PC-3 (cell line): ENCODE results near the gene NDC80. TPM values are rescaled to one million over a fixed set of nuclear protein-coding genes. Genes with fewer than 3 reads are reported as not detected.

ENCODE experiments used
- ATAC-seq: fragments of 200-7000 bp; cut with Tn5 transposase; 2 replicates; pipeline ENCODE4 v1.9.1; 2020; ENCODE audit warnings: mild to moderate bottlenecking, moderate library complexity
- BruUV-seq: library from RNA; stranded (reverse); fragments of 400-500 nt; replicated peaks from 2 replicates; lab custom pipeline; 2021; lab: Mats Ljungman, UMichigan
- CTCF ChIA-PET: fragments of 300-600 bp; sonication (Branson Sonifier 250); formaldehyde crosslinking; loops from one replicate; lab custom pipeline; 2022; ENCODE audit warnings: antibody characterized with exemption; lab: Charles Lee
- POLR2A ChIA-PET: fragments of 300-600 bp; sonication (Branson Sonifier 250); formaldehyde crosslinking; loops from one replicate; lab custom pipeline; 2022; ENCODE audit warnings: antibody characterized with exemption; ENCODE audit not compliant: unreplicated experiment; lab: Charles Lee
- DNase-seq: peaks from one replicate; pipeline ENCODE4 v3.0.0-alpha.2; 2015
- H2AFZ ChIP-seq: fragments of 300-600 bp; sonication (generic); 2 replicates; pipeline ENCODE4 v1.6.0; 2016; ENCODE audit warnings: antibody characterized with exemption, low read length
- H3F3A ChIP-seq: fragments of 300-600 bp; sonication (generic); one replicate; pipeline ENCODE4 v1.6.0; 2017; ENCODE audit warnings: antibody characterized with exemption, low read length, control low read depth, mild to moderate bottlenecking; ENCODE audit not compliant: unreplicated experiment
- H3K27ac ChIP-seq: fragments of 300-600 bp; sonication (generic); 2 replicates; pipeline ENCODE4 v1.5.1; 2016; ENCODE audit warnings: mild to moderate bottlenecking, low read length
- H3K27me3 ChIP-seq: fragments of 300-600 bp; sonication (generic); 2 replicates; pipeline ENCODE4 v1.6.1; 2016; ENCODE audit warnings: low read length, mixed read lengths
- H3K36me3 ChIP-seq: fragments of 300-600 bp; sonication (generic); 2 replicates; pipeline ENCODE4 v1.6.1; 2016; ENCODE audit warnings: low read depth, mixed run types, low read length, mixed read lengths
- H3K4me1 ChIP-seq: fragments of 300-600 bp; sonication (generic); 2 replicates; pipeline ENCODE4 v1.5.1; 2016; ENCODE audit warnings: low read length; ENCODE audit not compliant: insufficient read depth
- H3K4me2 ChIP-seq: fragments of 300-600 bp; sonication (generic); 2 replicates; pipeline ENCODE4 v1.6.0; 2016; ENCODE audit warnings: low read length
- H3K4me3 ChIP-seq: fragments of 300-600 bp; sonication (generic); 2 replicates; pipeline ENCODE4 v1.5.1; 2016; ENCODE audit warnings: mild to moderate bottlenecking, low read length, mixed read lengths
- H3K79me2 ChIP-seq: fragments of 300-600 bp; sonication (generic); 2 replicates; pipeline ENCODE4 v1.6.1; 2017; ENCODE audit warnings: low read length, mixed read lengths
- H3K9ac ChIP-seq: fragments of 300-600 bp; sonication (generic); 2 replicates; pipeline ENCODE4 v1.6.0; 2016; ENCODE audit warnings: mild to moderate bottlenecking, low read length
- H3K9me2 ChIP-seq: fragments of 300-600 bp; sonication (generic); replicated peaks from 2 replicates; pipeline ENCODE4 v1.6.1; 2016; ENCODE audit warnings: mixed run types, low read length, mixed read lengths
- H3K9me3 ChIP-seq: fragments of 300-600 bp; sonication (generic); 2 replicates; pipeline ENCODE4 v1.6.1; 2016; ENCODE audit warnings: low read length, mixed read lengths
- H4K20me1 ChIP-seq: fragments of 300-600 bp; sonication (generic); 2 replicates; pipeline ENCODE4 v1.6.1; 2016; ENCODE audit warnings: low read length, mixed read lengths
- CTCF ChIP-seq: fragments of 300-600 bp; sonication (generic); conservative IDR thresholded peaks from 2 replicates; pipeline ENCODE4 v1.5.1; 2017; ENCODE audit warnings: antibody characterized with exemption, low read depth, mild to moderate bottlenecking, low read length
- EZH2 ChIP-seq: fragments of 300-600 bp; sonication (generic); IDR thresholded peaks from one replicate; pipeline ENCODE4 v1.6.1; 2017; ENCODE audit warnings: antibody characterized with exemption, mild to moderate bottlenecking, low read length; ENCODE audit not compliant: unreplicated experiment
- EZH2phosphoT487 ChIP-seq: fragments of 300-600 bp; sonication (generic); IDR thresholded peaks from 2 replicates; pipeline ENCODE4 v1.6.1; 2018; ENCODE audit warnings: mild to moderate bottlenecking, antibody characterized with exemption, low read length, borderline replicate concordance
- intact Hi-C: fragments of 100-400 bp; cut with micrococcal nuclease; formaldehyde crosslinking; loops from 2 replicates; pipeline ENCODE4 v1.9.0; 2023
- total RNA-seq: library from RNA; depleted of rRNA; stranded (reverse); fragments of >200 nt; gene quantifications from 2 replicates; pipeline ENCODE4 v1.2.3, GENCODE V29; 2014

The NDC80 gene
- total RNA-seq, 1 experiment from 2014 or later: 53.4 TPM

- H3K79me2 ChIP-seq: no peaks in the 10 kb centered on the region
- no peak overlapping the region for H3K27ac ChIP-seq
- H3K9me3 ChIP-seq: no peaks in the 10 kb centered on the region
- no peaks in the 10 kb centered on the region for H3K9me2 ChIP-seq
- DNase-seq: no peak
- H3F3A ChIP-seq: no peaks in the 10 kb centered on the region
- H4K20me1 ChIP-seq: no peaks in the 10 kb centered on the region
- no peaks in the 10 kb centered on the region for H3K36me3 ChIP-seq
- ChIA-PET POLR2A (no interaction called here), CTCF (no interaction called here)
- H2AFZ ChIP-seq: no peak overlapping the region
- H3K4me2 ChIP-seq: no peak overlapping the region
- no peaks in the 10 kb centered on the region for H3K27me3 ChIP-seq
- no peak for ATAC-seq
- peaks cover 5% of the 10 kb centered on the region for H3K4me1 ChIP-seq
- no TSS peak for BruUV-seq
- no peak overlapping the region for H3K9ac ChIP-seq
- TF ChIP-seq EZH2phosphoT487 (no peak), EZH2 (no peak), CTCF (no peak)
- intact Hi-C loops: no loop called here
- H3K4me3 ChIP-seq: no peak overlapping the region
Measured at GRCh38 chr18:2635586-2635985, 64.2 kb downstream of the NDC80 start.

GRCh38 chr18:2636126-2636631, 64.8 kb downstream of the NDC80 start:
- no TSS peak for BruUV-seq
- DNase-seq (no peak), ATAC-seq (no peak)
- H3K36me3 ChIP-seq: no peaks in the 10 kb centered on the region
- no peaks in the 10 kb centered on the region for H3K79me2 ChIP-seq
- TF ChIP-seq EZH2 (no peak), CTCF (no peak), EZH2phosphoT487 (no peak)
- H2AFZ ChIP-seq: peak overlapping the region; percentile 4; the same call in 1 of the 2 replicates
- no peaks in the 10 kb centered on the region for H3K9me2 ChIP-seq
- intact Hi-C loops: no loop called here
- H3K4me2 ChIP-seq: no peak overlapping the region
- POLR2A ChIA-PET: no interaction called here
- no peak overlapping the region for H3K9ac ChIP-seq
- H3K27me3 ChIP-seq: no peaks in the 10 kb centered on the region
- H3K9me3 ChIP-seq: no peaks in the 10 kb centered on the region
- H4K20me1 ChIP-seq: no peaks in the 10 kb centered on the region
- CTCF ChIA-PET: no interaction called here
- no peak overlapping the region for H3K27ac ChIP-seq
- no peak overlapping the region for H3K4me3 ChIP-seq
- peaks cover 5% of the 10 kb centered on the region for H3K4me1 ChIP-seq
- no peaks in the 10 kb centered on the region for H3F3A ChIP-seq

DNA sequence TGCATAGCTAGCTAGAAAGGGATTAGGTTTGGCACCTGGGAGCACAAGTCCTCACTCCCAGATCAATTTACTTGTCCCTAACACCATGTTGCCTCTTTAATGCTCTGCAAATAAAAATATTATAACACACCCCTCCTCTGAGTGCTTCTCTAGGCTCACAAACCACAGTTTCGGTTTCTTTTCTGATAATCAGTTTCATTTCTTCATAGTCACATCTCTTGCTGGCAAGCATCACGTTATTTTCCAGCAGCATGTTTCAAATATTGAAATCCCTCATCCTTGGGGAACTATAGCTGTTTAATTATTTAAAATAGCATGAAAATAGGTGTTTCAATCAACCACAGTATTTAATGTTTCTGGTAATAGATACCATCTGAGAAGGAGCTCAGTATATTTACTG, 70.3 kb downstream of the NDC80 start:
- Histone ChIP-seq H3K4me3 (no peak overlapping the region), H3K79me2 (no peaks in the 10 kb centered on the region), H3K9me3 (no peaks in the 10 kb centered on the region), H3K4me1 (peaks cover 5% of the 10 kb centered on the region), H3K27ac (no peak overlapping the region), H3K4me2 (peak overlapping the region; percentile 32; the same call in 1 of the 2 replicates), H2AFZ (0 out of 2 replicates have a peak overlapping the region, but pooled peaks have one; percentile 28), H3K27me3 (no peaks in the 10 kb centered on the region), H3K9ac (no peak overlapping the region), H3K9me2 (no peaks in the 10 kb centered on the region), H3F3A (no peaks in the 10 kb centered on the region), H4K20me1 (no peaks in the 10 kb centered on the region), H3K36me3 (no peaks in the 10 kb centered on the region)
- BruUV-seq: no TSS peak
- intact Hi-C loops: no loop called here
- DNase-seq: no peak
- ChIA-PET CTCF (no interaction called here), POLR2A (no interaction called here)
- TF ChIP-seq EZH2 (no peak), CTCF (no peak), EZH2phosphoT487 (no peak)
- ATAC-seq: no peak
